AG04449 (cell line): ENCODE data around the gene TRPM7.
"Not testable (repeated sequence)": the region's sequence is repeated elsewhere in the genome, so short reads cannot be mapped to it uniquely, and the experiment has no call there.

Experiments
- CTCF ChIA-PET: fragments of 350-600 bp; formaldehyde crosslinking; extraction: SDS; loops from one replicate; lab custom pipeline; 2021; ENCODE audit warnings: antibody characterized with exemption; lab: Yijun Ruan, JAX
- POLR2A ChIA-PET: fragments of 400-600, 350-600 bp; formaldehyde crosslinking; extraction: SDS; loops from one replicate; lab custom pipeline; 2020; ENCODE audit warnings: antibody characterized with exemption, inconsistent platforms; lab: Yijun Ruan, JAX
- DNase-seq: peaks from one replicate; pipeline ENCODE4 v3.0.0-alpha.2; 2010; ENCODE audit warnings: low read depth, low spot score
- H3K4me3 ChIP-seq: 2 replicates; pipeline ENCODE4 v1.5.1; 2011; ENCODE audit warnings: low read depth, mild to moderate bottlenecking, control low read depth, low read length
- CTCF ChIP-seq: IDR thresholded peaks from one replicate; pipeline ENCODE4 v1.5.1; 2011; ENCODE audit warnings: mild to moderate bottlenecking, moderate library complexity, low read length, control low read depth, inconsistent platforms; ENCODE audit not compliant: insufficient read depth; ENCODE audit errors: missing control alignments

TRPM7 gene

GRCh38 chr15:50622361-50622943 is 64.1 kb downstream of the TRPM7 start:
- peak; percentile 7 for TF ChIP-seq CTCF
- ChIA-PET CTCF (interaction anchor here (0.6 to 2.3 kb wide), 8 partner anchors 11 to 266 kb away, joined by 3 to 9 read pairs (median 4); no protein-coding TSS in a partner anchor), POLR2A (interaction anchor here (0.6 kb wide), 1 partner anchor 1819 kb away, joined by 3 read pairs; no protein-coding TSS in a partner anchor)
- not testable (repeated sequence) for DNase-seq, H3K4me3 ChIP-seq

GRCh38 chr15:50616960-50617359 is 69.6 kb downstream of the TRPM7 start:
- not testable (repeated sequence) for DNase-seq, H3K4me3 ChIP-seq
- ChIA-PET POLR2A (interaction anchor here (0.6 to 0.7 kb wide), 2 partner anchors 33 to 69 kb away, joined by 3 read pairs; no protein-coding TSS in a partner anchor), CTCF (interaction anchor here (1.0 kb wide), 1 partner anchor 12 kb away, joined by 3 read pairs; no protein-coding TSS in a partner anchor)

- CTCF ChIA-PET, H3K4me3 ChIP-seq, DNase-seq, POLR2A ChIA-PET: not testable (repeated sequence)
Measured at GRCh38 chr15:50616554-50616953, 70.0 kb downstream of the TRPM7 start.

- TF ChIP-seq CTCF, result no peak
- DNase-seq, result no peak
- no peak overlapping the region for H3K4me3 ChIP-seq
- ChIA-PET CTCF (no interaction called here), POLR2A (no interaction called here)
Measured at GRCh38 chr15:50613600-50613999, 73.0 kb downstream of the TRPM7 start.

GRCh38 chr15:50607129-50607528 is 79.5 kb downstream of the TRPM7 start:
- no peak for DNase-seq
- TF ChIP-seq CTCF, result no peak
- ChIA-PET POLR2A (no interaction called here), CTCF (no interaction called here)
- no peak overlapping the region for H3K4me3 ChIP-seq

- no peak overlapping the region for H3K4me3 ChIP-seq
- POLR2A ChIA-PET, result no interaction called here
- DNase-seq, result no peak
- CTCF ChIA-PET, result interaction anchor here (0.7 to 2.7 kb wide), 3 partner anchors 12 to 70 kb away, joined by 3 to 9 read pairs (median 5); no protein-coding TSS in a partner anchor
- TF ChIP-seq CTCF, result no peak
Measured at GRCh38 chr15:50605462-50605861, 81.1 kb downstream of the TRPM7 start.

- H3K4me3 ChIP-seq, POLR2A ChIA-PET, DNase-seq: not testable (repeated sequence)
- CTCF ChIA-PET, result interaction anchor here (1.8 kb wide), 1 partner anchor 307 kb away, joined by 3 read pairs; the partner anchor contains the start of gene AP4E1
Measured at GRCh38 chr15:50602028-50602427, 84.6 kb downstream of the TRPM7 start.

GRCh38 chr15:50594311-50594710 is 92.3 kb downstream of the TRPM7 start:
- H3K4me3 ChIP-seq, result no peak overlapping the region
- ChIA-PET CTCF (interaction anchor here (1.0 kb wide), 1 partner anchor 282 kb away, joined by 3 read pairs; no protein-coding TSS in a partner anchor), POLR2A (no interaction called here)
- TF ChIP-seq CTCF, result no peak
- DNase-seq, result no peak
